ENCODE data around the gene CDH23.

DNA sequence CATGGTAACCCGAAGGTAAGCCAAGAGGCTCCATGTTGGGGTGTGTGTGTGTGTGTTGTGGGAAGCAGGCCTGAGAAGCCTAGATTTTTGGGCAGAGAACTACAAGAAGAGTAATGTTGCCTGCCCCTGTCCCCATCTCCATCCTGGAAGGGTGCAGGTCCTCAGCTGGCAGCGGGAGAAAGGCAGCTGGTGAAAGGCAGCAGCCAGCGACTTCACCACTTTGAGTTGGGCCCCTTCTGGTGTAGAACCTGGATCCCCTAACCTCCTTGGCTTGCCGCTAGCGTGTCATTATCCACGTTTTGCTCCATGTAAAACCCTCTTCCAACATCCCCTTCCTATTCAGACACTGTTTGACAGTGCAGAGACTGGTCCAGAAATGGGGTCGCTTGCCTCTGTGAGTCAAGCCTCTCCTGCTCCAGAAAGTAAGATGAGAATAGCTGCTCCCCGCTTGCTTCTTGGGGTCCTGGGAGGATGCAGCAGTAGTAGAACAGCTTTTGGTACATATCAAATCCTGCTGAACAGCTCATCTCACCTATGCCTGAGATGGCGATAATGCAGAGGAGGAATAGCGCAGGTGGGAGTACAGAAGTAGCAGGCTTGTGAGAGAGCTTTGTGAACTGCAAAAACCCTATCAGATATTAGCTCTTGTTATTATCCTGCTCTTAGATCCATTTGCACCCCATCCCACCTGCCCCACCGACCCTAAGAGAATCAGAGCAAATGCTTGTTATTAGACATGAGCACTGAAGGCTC, 22.1 kb upstream of the CDH23 start:
- TF ChIP-seq, protein P1, sequence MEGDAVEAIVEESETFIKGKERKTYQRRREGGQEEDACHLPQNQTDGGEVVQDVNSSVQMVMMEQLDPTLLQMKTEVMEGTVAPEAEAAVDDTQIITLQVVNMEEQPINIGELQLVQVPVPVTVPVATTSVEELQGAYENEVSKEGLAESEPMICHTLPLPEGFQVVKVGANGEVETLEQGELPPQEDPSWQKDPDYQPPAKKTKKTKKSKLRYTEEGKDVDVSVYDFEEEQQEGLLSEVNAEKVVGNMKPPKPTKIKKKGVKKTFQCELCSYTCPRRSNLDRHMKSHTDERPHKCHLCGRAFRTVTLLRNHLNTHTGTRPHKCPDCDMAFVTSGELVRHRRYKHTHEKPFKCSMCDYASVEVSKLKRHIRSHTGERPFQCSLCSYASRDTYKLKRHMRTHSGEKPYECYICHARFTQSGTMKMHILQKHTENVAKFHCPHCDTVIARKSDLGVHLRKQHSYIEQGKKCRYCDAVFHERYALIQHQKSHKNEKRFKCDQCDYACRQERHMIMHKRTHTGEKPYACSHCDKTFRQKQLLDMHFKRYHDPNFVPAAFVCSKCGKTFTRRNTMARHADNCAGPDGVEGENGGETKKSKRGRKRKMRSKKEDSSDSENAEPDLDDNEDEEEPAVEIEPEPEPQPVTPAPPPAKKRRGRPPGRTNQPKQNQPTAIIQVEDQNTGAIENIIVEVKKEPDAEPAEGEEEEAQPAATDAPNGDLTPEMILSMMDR (IDR thresholded peaks at IDR 0.05) = no peak
- no peak for TF ChIP-seq EZH2 (IDR thresholded peaks at IDR 0.05; ENCODE audit: borderline replicate concordance, insufficient read depth, low read depth, low read length, poor library complexity, severe bottlenecking)
